Aorta (tissue), 5 donors: ENCODE results near the gene PTPRD. TPM values are rescaled to one million over a fixed set of nuclear protein-coding genes. Genes with fewer than 3 reads are reported as not detected.
"Not testable (repeated sequence)": the region's sequence is repeated elsewhere in the genome, so short reads cannot be mapped to it uniquely, and the experiment has no call there.

Experiments
- ATAC-seq: fragments of 200-7000 bp; cut with Tn5 transposase; one replicate; pipeline ENCODE4 v1.9.1; 2022; ENCODE audit warnings: moderate library complexity; ENCODE audit not compliant: low FRiP score
- DNase-seq, 2 donors: peaks; one replicate each; pipeline ENCODE4 v3.0.0-alpha.2; 2020
- H3K27ac ChIP-seq, 2 donors: one replicate each; pipeline ENCODE4 v1.5.1; 2013; ENCODE audit warnings: low read length in 2 of 2, mild to moderate bottlenecking in 2 of 2, moderate library complexity in 2 of 2, control low read depth in 1 of 2, inconsistent platforms in 1 of 2, low read depth in 1 of 2
- H3K27me3 ChIP-seq, 2 donors: one replicate each; pipeline ENCODE4 v1.6.1; 2013; ENCODE audit warnings: control low read depth in 1 of 2, low read length in 1 of 2, mild to moderate bottlenecking in 1 of 2, moderate library complexity in 1 of 2; ENCODE audit not compliant: insufficient read depth in 2 of 2, control insufficient read depth in 1 of 2
- H3K36me3 ChIP-seq, 2 donors: one replicate each; pipeline ENCODE4 v1.6.1; 2013; ENCODE audit warnings: control low read depth in 1 of 2, low read length in 1 of 2, mild to moderate bottlenecking in 1 of 2; ENCODE audit not compliant: insufficient read depth in 2 of 2, control insufficient read depth in 1 of 2
- H3K4me1 ChIP-seq, 2 donors: one replicate each; pipeline ENCODE4 v1.6.1; 2013; ENCODE audit warnings: low read length in 2 of 2, control low read depth in 1 of 2, mild to moderate bottlenecking in 1 of 2, moderate library complexity in 1 of 2; ENCODE audit not compliant: insufficient read depth in 2 of 2, control insufficient read depth in 1 of 2
- H3K4me3 ChIP-seq, 2 donors: one replicate each; pipeline ENCODE4 v1.5.1; 2013; ENCODE audit warnings: low read length in 2 of 2, control low read depth in 1 of 2, mild to moderate bottlenecking in 1 of 2
- H3K9me3 ChIP-seq: one replicate; pipeline ENCODE4 v1.6.1; 2013; ENCODE audit warnings: mild to moderate bottlenecking, low read length; ENCODE audit not compliant: control insufficient read depth
- WGBS, 2 donors: extraction: QIAGEN DNeasy Blood & Tissue Kit; methylation state at CpG; one replicate each; pipeline ENCODE4 v1.1.7; 2013; 5-methylcytosine and 5-hydroxymethylcytosine counted together
- intact Hi-C, 2 donors: fragments of 100-400 bp; cut with DNase I; formaldehyde crosslinking; loops; one replicate each; pipeline versions ENCODE4 v1.14.2 to v1.15.0; 2022
- polyA plus RNA-seq, 2 donors: library from polyadenylated mRNA; stranded (reverse); fragments of 200-250 nt; gene quantifications; one replicate each; pipeline ENCODE4 v1.2.3, GENCODE V29; 2013
- total RNA-seq, 2 donors: library from RNA; stranded (reverse); fragmentation: NEBNext Ultra II Directional; extraction: Animal tissue kit (Norgen Biotek cat#: 25700); gene quantifications; one replicate each; pipeline ENCODE4 v1.2.1, GENCODE V29; 2021
- donor health status: healthy with polysubstance abuse.
- donor health status: Bipolar disorder and iron deficiency.
- donor health status: DM: no; HTN: no; CAD: no.
- donor health status: DM: no; HTN: no; CAD: no.
- donor health status: DM: yes; HTN: yes; CAD: no.

The PTPRD gene
- total and polyA plus RNA-seq, 4 donors, result 1.5 to 92.0 (median 29.4) TPM

GRCh38 chr9:9387511-9388115 is 1225.2 kb downstream of the PTPRD start:
- Histone ChIP-seq H3K27me3 (no peaks in the 10 kb centered on the region), H3K36me3 (no peaks in the 10 kb centered on the region), H3K9me3 (no peaks in the 10 kb centered on the region), H3K4me3 (no peak overlapping the region), H3K4me1 (no peaks in the 10 kb centered on the region), H3K27ac (no peak overlapping the region)
- DNase-seq (no peak), ATAC-seq (no peak)
- intact Hi-C loops, result no loop called here
- 85 to 89% methylated on average over 3 of the region's 3 CpGs for WGBS, 2 donors

GRCh38 chr9:9362332-9362731 is 1250.5 kb downstream of the PTPRD start:
- no peaks in the 10 kb centered on the region for H3K36me3 ChIP-seq
- H3K9me3 ChIP-seq, result no peaks in the 10 kb centered on the region
- intact Hi-C loops, result no loop called here
- H3K27me3 ChIP-seq, result no peaks in the 10 kb centered on the region
- no peak for ATAC-seq
- no peak overlapping the region for H3K27ac ChIP-seq
- 81 to 96% methylated on average over 2 of the region's 2 CpGs for WGBS, 2 donors
- no peak overlapping the region for H3K4me3 ChIP-seq
- no peak for DNase-seq
- H3K4me1 ChIP-seq, result no peaks in the 10 kb centered on the region

- no peaks in the 10 kb centered on the region for H3K9me3 ChIP-seq
- H3K27me3 ChIP-seq, result no peaks in the 10 kb centered on the region
- 23 to 27% methylated on average over 2 of the region's 2 CpGs for WGBS, 2 donors
- DNase-seq (no peak), ATAC-seq (no peak)
- H3K27ac ChIP-seq, result no peak overlapping the region
- intact Hi-C loops, result no loop called here
- no peaks in the 10 kb centered on the region for H3K4me1 ChIP-seq
- no peak overlapping the region for H3K4me3 ChIP-seq
- H3K36me3 ChIP-seq, result no peaks in the 10 kb centered on the region
These were observed 1259.8 kb downstream of the PTPRD start for GRCh38 chr9:9352877-9353481.

GRCh38 chr9:9341203-9341602 is 1271.6 kb downstream of the PTPRD start:
- Histone ChIP-seq H3K9me3 (no peaks in the 10 kb centered on the region), H3K4me3 (no peak overlapping the region), H3K36me3 (no peaks in the 10 kb centered on the region), H3K4me1 (no peaks in the 10 kb centered on the region), H3K27ac (no peak overlapping the region), H3K27me3 (no peaks in the 10 kb centered on the region)
- intact Hi-C loops, result no loop called here
- DNase-seq (no peak), ATAC-seq (no peak)
- 57 to 84% methylated on average over 2 of the region's 2 CpGs for WGBS, 2 donors

- Histone ChIP-seq H3K4me1 (no peaks in the 10 kb centered on the region), H3K27ac (no peak overlapping the region), H3K27me3 (no peaks in the 10 kb centered on the region), H3K9me3 (no peaks in the 10 kb centered on the region), H3K36me3 (no peaks in the 10 kb centered on the region), H3K4me3 (no peak overlapping the region)
- no peak for ATAC-seq
- DNase-seq, result no peak
- intact Hi-C loops, result no loop called here
These were observed 1275.7 kb downstream of the PTPRD start for GRCh38 chr9:9337129-9337528.

- Histone ChIP-seq H3K4me1 (no peaks in the 10 kb centered on the region), H3K36me3 (no peaks in the 10 kb centered on the region), H3K27me3 (no peaks in the 10 kb centered on the region), H3K4me3 (no peak overlapping the region), H3K27ac (no peak overlapping the region), H3K9me3 (no peaks in the 10 kb centered on the region)
- DNase-seq (no peak), ATAC-seq (no peak)
- intact Hi-C loops, result no loop called here
These were observed 1286.1 kb downstream of the PTPRD start for GRCh38 chr9:9326749-9327148.

GRCh38 chr9:9319007-9319406 is 1293.8 kb downstream of the PTPRD start:
- no peaks in the 10 kb centered on the region for H3K4me1 ChIP-seq
- H3K27me3 ChIP-seq, result no peaks in the 10 kb centered on the region
- ATAC-seq (no peak), DNase-seq (no peak)
- H3K36me3 ChIP-seq, result no peaks in the 10 kb centered on the region
- H3K4me3 ChIP-seq, result no peak overlapping the region
- H3K27ac ChIP-seq, result no peak overlapping the region
- intact Hi-C loops, result no loop called here
- WGBS, 2 donors, result 6 to 11% methylated on average over 2 of the region's 2 CpGs
- H3K9me3 ChIP-seq, result no peaks in the 10 kb centered on the region

- 92 to 95% methylated on average over 7 of the region's 7 CpGs for WGBS, 2 donors
- H3K4me1 ChIP-seq, intact Hi-C loops, H3K9me3 ChIP-seq, ATAC-seq, H3K36me3 ChIP-seq, H3K27ac ChIP-seq, H3K4me3 ChIP-seq, H3K27me3 ChIP-seq, DNase-seq: not testable (repeated sequence)
These were observed 1302.1 kb downstream of the PTPRD start for GRCh38 chr9:9310743-9311142.

- DNase-seq (no peak), ATAC-seq (no peak)
- no peak overlapping the region for H3K27ac ChIP-seq
- H3K4me3 ChIP-seq, result no peak overlapping the region
- H3K36me3 ChIP-seq, result no peaks in the 10 kb centered on the region
- H3K9me3 ChIP-seq, result no peaks in the 10 kb centered on the region
- intact Hi-C loops, result no loop called here
- H3K27me3 ChIP-seq, result no peaks in the 10 kb centered on the region
- no peaks in the 10 kb centered on the region for H3K4me1 ChIP-seq
These were observed 1307.2 kb downstream of the PTPRD start for GRCh38 chr9:9305600-9305999.
